Stomach (tissue), 9 donors: ENCODE data around the gene ITIH4. TPM values are rescaled to one million over a fixed set of nuclear protein-coding genes. Genes with fewer than 3 reads are reported as not detected.

Experiments
- DNase-seq, 2 donors: peaks; one replicate each; pipeline versions ENCODE4 v3.0.0 to v3.0.0-alpha.2; 2013 to 2019
- H3K27ac ChIP-seq, 5 donors: fragments of 200-600 bp in 4 of 5; sonication (generic) in 4 of 5; one replicate each; pipeline ENCODE4 v1.5.1; 2013 to 2019; ENCODE audit warnings: mild to moderate bottlenecking in 1 of 5, moderate library complexity in 1 of 5
- H3K27me3 ChIP-seq, 3 donors: fragments of 200-600 bp; sonication (generic); one replicate each; pipeline ENCODE4 v1.5.1; 2017 to 2019; ENCODE audit warnings: mixed run types in 1 of 3
- H3K36me3 ChIP-seq, 4 donors: fragments of 200-600 bp; sonication (generic); 1 replicate in 3 of 4; 2 replicates in 1 of 4; pipeline ENCODE4 v1.5.1; 2016 to 2019
- H3K4me1 ChIP-seq, 4 donors: fragments of 200-600 bp; sonication (generic); one replicate each; pipeline ENCODE4 v1.5.1; 2016 to 2019
- H3K4me3 ChIP-seq, 4 donors: fragments of 200-600 bp; sonication (generic) in 3 of 4; one replicate each; pipeline ENCODE4 v1.5.1; 2016 to 2019; ENCODE audit warnings: mild to moderate bottlenecking in 1 of 4
- H3K9me3 ChIP-seq, 4 donors: fragments of 200-600 bp; sonication (generic); one replicate each; pipeline ENCODE4 v1.5.1; 2016 to 2019
- EP300 ChIP-seq: sonication (generic); formaldehyde crosslinking; IDR thresholded peaks from one replicate; pipeline ENCODE4 v1.6.1; 2017; ENCODE audit warnings: antibody characterized with exemption
- POLR2A ChIP-seq, 4 donors: fragments of 450-650 bp; IDR thresholded peaks; one replicate each; pipeline ENCODE4 v1.6.1; 2016; ENCODE audit warnings: antibody characterized with exemption in 4 of 4, control low read depth in 2 of 4, mild to moderate bottlenecking in 1 of 4, moderate library complexity in 1 of 4
- POLR2AphosphoS5 ChIP-seq, 3 donors: sonication (generic); formaldehyde crosslinking; IDR thresholded peaks; one replicate each; pipeline ENCODE4 v1.6.1; 2016; ENCODE audit warnings: antibody characterized with exemption in 3 of 3
- WGBS, 5 donors: extraction: QIAGEN DNeasy Blood & Tissue Kit in 3 of 5; methylation state at CpG; one replicate each; pipeline versions ENCODE4 v1.1.5 to v1.1.7; 2013 to 2018; 5-methylcytosine and 5-hydroxymethylcytosine counted together
- intact Hi-C: fragments of 100-400 bp; cut with DNase I; formaldehyde crosslinking; loops from one replicate; pipeline ENCODE4 v1.15.1; 2023; ENCODE audit warnings: low total_unique reads
- polyA plus RNA-seq, 3 donors: library from polyadenylated mRNA; stranded (reverse); fragments of 200-250 nt; gene quantifications; one replicate each; pipeline ENCODE4 v1.2.3, GENCODE V29; 2013
- total RNA-seq, 5 donors: library from RNA; depleted of rRNA; stranded (reverse); fragments of >200 nt; gene quantifications; one replicate each; pipeline versions ENCODE4 v1.1.0 to v1.2.3, GENCODE V29; 2014 to 2016
- TF ChIP-seq, protein P1 (sequence below), 7 experiments: fragments of 450-650 bp in 4 of 7; fragments of 200-600 bp in 3 of 7; sonication (generic) in 3 of 7; IDR thresholded peaks; one replicate each; pipeline ENCODE4 v1.5.1; 2016 to 2019; ENCODE audit warnings: antibody characterized with exemption in 7 of 7, control low read depth in 2 of 7, mild to moderate bottlenecking in 1 of 7
- donor health status: healthy with polysubstance abuse.
- donor health status: Bipolar disorder and iron deficiency.
- donor health status: healthy.

Gene ITIH4
- total and polyA plus RNA-seq, 8 donors, result 1.7 to 300 (median 18.5) TPM

DNA sequence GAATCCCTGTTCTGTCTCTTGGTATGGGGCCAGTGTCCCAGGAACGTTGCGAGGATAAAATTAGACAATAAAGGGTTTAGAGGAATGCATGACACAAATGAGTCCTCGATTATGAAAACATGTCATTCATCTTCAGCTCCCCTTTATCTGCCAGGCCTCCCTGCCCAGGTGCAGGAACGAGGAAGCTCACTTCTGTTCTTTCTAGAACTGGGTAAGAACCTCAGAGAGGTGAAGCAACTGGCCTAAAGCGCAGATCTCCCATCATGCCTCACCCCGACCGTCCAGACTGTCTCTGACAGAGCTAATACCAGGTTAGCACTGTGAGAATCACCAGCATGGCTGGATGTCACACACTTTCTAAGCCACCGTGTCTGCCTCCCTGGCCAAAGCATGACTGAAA lies 54.6 kb downstream of the ITIH4 start:
- intact Hi-C loops, result no loop called here
- no peak for TF ChIP-seq EP300
- TF ChIP-seq, protein P1, sequence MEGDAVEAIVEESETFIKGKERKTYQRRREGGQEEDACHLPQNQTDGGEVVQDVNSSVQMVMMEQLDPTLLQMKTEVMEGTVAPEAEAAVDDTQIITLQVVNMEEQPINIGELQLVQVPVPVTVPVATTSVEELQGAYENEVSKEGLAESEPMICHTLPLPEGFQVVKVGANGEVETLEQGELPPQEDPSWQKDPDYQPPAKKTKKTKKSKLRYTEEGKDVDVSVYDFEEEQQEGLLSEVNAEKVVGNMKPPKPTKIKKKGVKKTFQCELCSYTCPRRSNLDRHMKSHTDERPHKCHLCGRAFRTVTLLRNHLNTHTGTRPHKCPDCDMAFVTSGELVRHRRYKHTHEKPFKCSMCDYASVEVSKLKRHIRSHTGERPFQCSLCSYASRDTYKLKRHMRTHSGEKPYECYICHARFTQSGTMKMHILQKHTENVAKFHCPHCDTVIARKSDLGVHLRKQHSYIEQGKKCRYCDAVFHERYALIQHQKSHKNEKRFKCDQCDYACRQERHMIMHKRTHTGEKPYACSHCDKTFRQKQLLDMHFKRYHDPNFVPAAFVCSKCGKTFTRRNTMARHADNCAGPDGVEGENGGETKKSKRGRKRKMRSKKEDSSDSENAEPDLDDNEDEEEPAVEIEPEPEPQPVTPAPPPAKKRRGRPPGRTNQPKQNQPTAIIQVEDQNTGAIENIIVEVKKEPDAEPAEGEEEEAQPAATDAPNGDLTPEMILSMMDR (IDR thresholded peaks at IDR 0.05), result no peak
- no peak for TF ChIP-seq POLR2AphosphoS5 (IDR thresholded peaks at IDR 0.05)
- no peak for TF ChIP-seq POLR2A (IDR thresholded peaks at IDR 0.05)
- H3K4me3 ChIP-seq, result no peak overlapping the region

DNA sequence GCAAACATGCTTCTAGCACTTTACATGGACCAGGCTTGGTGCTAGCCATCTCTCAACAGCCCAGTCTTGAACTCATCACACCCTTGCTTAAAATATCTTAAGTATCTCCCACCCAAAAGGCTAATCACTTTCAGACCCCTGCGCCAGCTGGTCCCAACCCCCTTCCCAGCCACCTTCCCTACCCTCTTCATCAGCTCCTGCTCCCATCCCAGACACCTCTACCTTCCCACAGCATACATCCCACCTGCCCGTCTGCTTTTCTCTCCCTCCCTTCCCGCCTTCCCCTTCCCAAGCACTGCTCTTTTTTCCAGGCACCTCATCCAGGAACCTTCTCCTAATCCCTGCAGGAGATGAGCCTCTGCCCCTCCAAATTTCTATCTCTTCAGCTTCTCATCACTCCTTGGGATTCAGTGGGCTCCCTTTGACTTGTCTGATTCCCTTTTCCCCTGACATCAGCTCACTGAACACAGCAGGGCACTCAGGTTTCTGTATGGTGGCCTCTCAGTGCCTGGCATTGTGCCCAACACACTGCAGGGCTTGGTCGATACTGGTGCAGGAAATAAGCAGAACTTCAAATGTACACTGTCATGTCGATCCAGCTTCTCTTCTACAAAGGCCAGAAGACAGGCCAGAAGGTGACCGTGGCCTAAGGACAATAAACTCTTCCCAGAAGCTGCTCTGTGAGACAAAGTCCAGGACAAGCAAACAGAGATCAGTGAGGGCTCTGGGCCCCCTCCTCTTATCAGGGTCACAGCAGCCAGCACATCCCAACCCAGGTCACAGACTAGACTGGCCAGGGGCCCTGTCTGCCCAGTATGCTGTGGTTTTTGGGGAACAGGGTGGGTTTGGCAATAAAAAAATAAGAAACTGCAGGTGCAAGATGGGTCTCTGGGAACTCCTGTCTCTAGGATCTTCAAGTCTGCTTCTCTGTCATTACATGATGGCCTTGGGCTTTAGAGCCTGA lies 55.3 kb downstream of the ITIH4 start:
- intact Hi-C loops, result no loop called here
- Histone ChIP-seq H3K36me3 (no peaks in the 10 kb centered on the region), H3K27me3 (peaks cover 0 to 7% (median 0%) of the 10 kb centered on the region in 3 donors), H3K27ac (no peak overlapping the region), H3K4me3 (no peak overlapping the region), H3K9me3 (no peaks in the 10 kb centered on the region), H3K4me1 (peaks cover 4 to 17% (median 8%) of the 10 kb centered on the region in 4 donors)
- TF ChIP-seq EP300, result no peak
- TF ChIP-seq, protein P1 (IDR thresholded peaks at IDR 0.05), result no peak
- peak; percentile 45 to 66 for DNase-seq
- WGBS, 5 donors, result 35 to 44% (median 41%) methylated on average over 6 of the region's 6 CpGs

More for the DNA sequence above, 54.6 kb downstream of the ITIH4 start:
- WGBS, 5 donors, result 61 to 70% (median 65%) methylated on average over 8 of the region's 8 CpGs
- H3K27ac ChIP-seq, result no peak overlapping the region
- no peaks in the 10 kb centered on the region for H3K9me3 ChIP-seq
- H3K27me3 ChIP-seq, result peaks cover 0 to 7% (median 0%) of the 10 kb centered on the region in 3 donors
- no peaks in the 10 kb centered on the region for H3K36me3 ChIP-seq
- DNase-seq, result peak; percentile 5 to 17
- H3K4me1 ChIP-seq, result peaks cover 0 to 17% (median 7%) of the 10 kb centered on the region in 4 donors

DNA sequence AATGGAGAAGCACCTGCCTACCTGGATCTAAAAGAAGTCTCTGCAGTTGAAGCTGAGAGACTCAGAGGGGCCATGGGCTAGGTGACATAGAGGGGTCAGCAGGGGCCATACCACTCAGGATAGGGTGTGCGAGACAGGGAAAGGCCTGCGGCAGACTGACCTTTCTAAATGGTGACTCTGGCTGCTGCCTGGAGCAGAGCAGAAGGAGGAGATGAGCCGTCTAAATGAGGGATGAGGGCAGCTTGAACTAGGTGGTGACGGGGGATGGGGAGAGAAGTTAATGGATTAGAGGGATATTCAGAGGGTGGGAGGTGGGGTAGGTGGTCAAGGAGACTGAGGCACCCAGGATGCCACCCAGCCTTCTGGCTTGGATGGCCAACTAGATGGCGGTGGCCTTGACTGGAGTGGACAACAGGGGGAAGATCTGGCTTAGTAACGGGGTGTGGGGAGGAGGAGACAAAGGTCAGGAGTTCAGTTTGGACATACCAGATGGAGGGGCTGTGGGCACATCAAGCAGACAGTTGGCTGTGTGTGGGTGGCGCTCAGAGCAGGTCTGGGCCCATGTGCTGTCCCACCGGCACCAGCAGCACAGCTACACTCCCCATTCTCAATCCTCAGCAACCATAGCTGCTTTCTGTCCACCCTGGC lies 56.3 kb downstream of the ITIH4 start:
- no peak for DNase-seq
- intact Hi-C loops, result no loop called here
- no peak overlapping the region for H3K4me3 ChIP-seq
- 73 to 83% (median 80%) methylated on average over 8 of the region's 8 CpGs for WGBS, 5 donors
- H3K36me3 ChIP-seq, result no peaks in the 10 kb centered on the region
- peaks cover 0 to 3% (median 0%) of the 10 kb centered on the region in 3 donors for H3K27me3 ChIP-seq
- H3K9me3 ChIP-seq, result no peaks in the 10 kb centered on the region
- peaks cover 13 to 27% (median 17%) of the 10 kb centered on the region in 4 donors for H3K4me1 ChIP-seq
- TF ChIP-seq POLR2AphosphoS5 (IDR thresholded peaks at IDR 0.05) (no peak), EP300 (no peak), POLR2A (IDR thresholded peaks at IDR 0.05) (no peak)
- TF ChIP-seq, protein P1 (IDR thresholded peaks at IDR 0.05), result no peak
- H3K27ac ChIP-seq, result no peak overlapping the region

DNA sequence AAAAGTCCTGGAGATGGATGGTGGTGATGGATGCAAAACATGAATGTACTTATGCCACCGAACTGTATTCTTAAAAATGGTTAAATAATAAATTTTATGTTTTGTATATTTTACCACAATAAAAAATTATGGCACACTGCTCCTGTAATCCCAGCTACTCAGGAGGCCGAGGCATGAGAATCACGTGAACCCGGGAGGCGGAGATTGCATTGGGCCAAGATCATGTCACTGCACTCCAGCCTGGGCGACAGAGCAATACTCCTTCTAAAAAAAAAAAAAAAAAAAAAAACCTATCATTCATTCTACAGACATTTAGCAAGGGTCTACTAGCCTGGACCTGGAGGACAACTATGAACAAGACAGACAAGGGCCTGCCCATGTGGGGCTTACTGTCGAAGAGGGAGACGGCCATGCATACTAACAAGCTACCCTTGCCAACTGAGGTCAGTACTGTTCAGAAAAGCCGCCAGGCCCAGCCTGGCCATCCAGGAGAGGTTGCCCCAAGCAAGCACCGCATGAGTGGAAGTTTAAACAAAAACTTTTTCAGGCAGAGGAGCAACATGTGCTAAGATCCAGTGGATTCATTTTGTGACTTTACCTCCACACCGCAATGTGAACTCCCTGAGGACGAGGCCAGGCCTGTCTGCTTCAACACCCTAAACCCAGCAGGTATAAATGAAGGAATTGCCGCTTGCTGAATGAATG lies 57.0 kb downstream of the ITIH4 start:
- intact Hi-C loops, result no loop called here
- no peak for DNase-seq

More for the DNA sequence above, 57.0 kb downstream of the ITIH4 start:
- Histone ChIP-seq H3K36me3 (no peaks in the 10 kb centered on the region), H3K4me1 (peaks cover 15 to 34% (median 22%) of the 10 kb centered on the region in 4 donors), H3K27me3 (no peaks in the 10 kb centered on the region), H3K4me3 (no peak overlapping the region), H3K27ac (no peak overlapping the region), H3K9me3 (no peaks in the 10 kb centered on the region)
- TF ChIP-seq POLR2A (IDR thresholded peaks at IDR 0.05) (no peak), EP300 (no peak), POLR2AphosphoS5 (IDR thresholded peaks at IDR 0.05) (no peak)
- TF ChIP-seq, protein P1 (IDR thresholded peaks at IDR 0.05), result no peak
- WGBS, 5 donors, result 88 to 95% (median 91%) methylated on average over 13 of the region's 13 CpGs
